T1000 (cell line): ENCODE results near the gene SPDYE1.
"Not testable (repeated sequence)": the region's sequence is repeated elsewhere in the genome, so short reads cannot be mapped to it uniquely, and the experiment has no call there.

Experiments used
- DNase-seq: peaks from one replicate; lab custom pipeline; 2025; ENCODE audit warnings: mixed read lengths; lab: John Stamatoyannopoulos, UW

Gene SPDYE1

DNA sequence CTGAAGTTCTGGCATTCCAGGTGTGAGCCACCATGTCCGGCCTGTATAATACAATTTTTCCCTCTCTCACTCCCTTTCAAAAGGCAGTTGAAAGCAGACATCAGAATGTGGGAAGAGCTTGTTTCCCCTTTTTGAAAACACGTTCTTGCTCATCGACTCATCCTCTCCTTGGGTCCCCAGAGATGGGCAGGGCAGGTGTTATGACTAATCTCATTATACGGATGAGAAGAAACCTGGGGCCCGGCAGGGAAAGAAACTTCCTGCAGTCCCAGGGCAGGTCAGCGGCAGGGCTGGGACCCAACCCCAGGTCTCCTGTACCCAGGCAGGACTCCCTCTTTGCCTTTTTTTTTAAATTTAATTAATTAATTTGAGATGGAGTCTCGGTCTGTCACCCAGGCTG, 4.8 kb upstream of the SPDYE1 start:
- DNase-seq, result peak; percentile 11

DNA sequence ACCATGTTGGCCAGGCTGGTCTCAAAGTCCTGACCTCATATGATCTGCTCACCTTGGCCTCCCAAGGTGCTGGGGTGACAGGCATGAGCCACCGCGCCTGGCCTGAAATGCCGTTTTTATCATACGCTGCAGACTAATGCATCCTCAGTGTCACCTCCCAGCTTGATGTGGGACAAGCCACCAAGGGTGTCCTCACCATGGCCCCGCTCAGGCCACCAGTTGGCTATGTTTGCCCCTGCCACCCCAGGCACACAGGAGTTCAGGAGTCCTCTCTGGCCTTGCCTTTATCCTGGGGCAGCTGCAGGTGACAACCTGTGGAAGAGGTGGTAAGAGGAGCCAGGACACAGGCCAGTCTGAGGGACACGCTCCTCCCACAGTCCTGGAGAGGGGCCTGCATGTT, 3.0 kb upstream of the SPDYE1 start:
- not testable (repeated sequence) for DNase-seq

DNA sequence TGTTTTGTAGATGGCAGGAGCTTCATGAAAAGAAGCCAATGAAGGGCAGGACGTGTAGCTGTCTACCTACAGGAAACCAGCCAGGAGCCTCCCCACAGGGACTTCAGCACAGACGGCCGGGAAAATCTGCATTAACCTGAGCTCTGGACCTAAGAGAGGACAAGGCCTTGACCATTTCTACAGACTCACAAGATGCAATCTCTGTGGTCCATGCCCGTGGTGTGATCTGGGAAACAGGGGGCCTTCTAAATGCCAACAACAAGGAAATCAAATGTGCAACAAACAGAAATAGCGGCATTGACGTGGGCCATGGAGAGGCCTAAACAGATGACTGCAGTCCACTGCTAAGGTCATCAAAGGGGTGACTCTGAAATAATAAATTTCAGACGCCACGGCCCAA, 14.4 kb downstream of the SPDYE1 start:
- not testable (repeated sequence) for DNase-seq

DNA sequence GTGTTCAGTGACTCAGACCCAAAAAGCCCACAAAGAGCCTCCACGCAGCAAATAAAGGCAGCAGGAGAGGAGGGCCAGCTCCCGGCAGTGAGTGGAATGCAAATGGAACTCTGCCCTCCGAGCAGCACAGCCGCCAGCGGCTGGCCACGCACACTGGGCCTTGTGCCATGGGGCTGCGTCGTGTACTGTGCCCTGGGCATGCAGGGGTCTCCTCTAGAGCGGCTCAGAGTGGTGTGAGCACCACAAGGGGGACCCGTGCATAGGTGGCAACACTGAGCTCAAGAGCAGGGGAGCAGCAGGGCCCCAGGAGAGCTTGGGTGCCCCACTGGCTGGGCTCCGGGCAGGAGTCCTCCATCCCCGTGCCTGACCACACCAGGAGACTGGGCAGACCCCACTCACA, 17.4 kb downstream of the SPDYE1 start:
- not testable (repeated sequence) for DNase-seq

DNA sequence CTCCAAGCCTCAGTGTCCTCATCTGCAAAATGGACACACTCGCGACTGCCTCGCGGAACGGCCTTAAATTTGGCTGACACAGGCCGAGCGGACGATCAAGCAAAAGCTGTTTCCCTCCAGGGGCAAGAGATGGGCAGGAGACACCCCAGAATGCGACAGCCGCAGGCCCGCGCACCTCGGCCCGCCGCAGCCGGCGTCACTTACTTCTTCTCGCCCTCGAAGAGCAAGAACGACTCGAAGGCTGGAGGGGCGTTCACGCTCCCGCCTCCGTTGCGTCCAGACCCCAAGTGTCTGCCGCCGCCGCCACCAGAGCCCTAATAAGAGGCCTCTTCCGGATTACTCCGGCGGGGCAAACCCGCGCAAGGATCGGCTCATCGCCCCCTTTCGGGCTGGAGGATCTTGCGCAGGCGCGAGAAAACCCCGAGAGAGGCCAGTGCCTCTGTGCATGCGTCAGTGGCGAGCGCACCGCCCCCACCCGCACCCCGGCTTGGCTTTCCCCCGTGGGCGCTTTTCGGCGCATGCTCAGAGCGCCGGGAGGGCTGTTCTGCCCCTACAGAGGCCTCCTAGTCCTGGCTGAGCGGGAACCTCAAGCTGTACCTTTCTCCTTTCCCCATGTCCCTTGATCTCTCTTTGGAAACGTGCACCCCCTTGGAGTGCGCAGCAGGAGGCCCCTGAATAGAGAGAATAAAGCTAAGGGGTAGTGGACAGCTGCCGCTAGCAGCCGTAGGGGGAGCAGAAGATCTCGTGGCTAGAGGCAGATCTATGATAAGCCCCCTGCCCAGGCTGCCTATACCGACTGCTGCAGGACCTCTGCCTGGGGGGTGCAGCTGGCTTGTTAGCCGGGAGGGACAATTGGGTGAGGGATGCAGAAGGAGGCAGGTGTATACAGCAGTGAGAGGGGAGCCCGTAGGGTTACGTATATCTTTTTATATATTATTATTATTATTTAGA, 21.4 kb downstream of the SPDYE1 start:
- peak; percentile 97 for DNase-seq

DNA sequence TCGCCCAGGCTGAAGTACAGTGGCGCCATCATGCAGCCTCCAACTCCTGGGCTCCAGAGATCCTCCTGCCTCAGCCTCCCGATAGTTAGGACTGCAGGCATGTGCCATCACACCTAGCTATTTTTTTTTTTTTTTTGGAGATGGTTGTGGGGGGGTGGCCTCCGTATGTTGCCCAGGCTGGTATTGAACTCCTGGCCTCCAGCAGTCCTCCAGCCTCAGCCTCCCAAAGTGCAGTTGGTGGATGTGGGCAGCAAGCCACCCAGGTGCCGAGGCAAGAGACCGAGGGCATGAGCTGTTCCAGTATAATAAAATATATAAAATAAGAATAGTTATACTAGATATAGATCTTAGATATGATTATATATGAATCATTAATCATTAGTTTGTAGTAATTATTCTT, 22.1 kb downstream of the SPDYE1 start:
- DNase-seq, result not testable (repeated sequence)

DNA sequence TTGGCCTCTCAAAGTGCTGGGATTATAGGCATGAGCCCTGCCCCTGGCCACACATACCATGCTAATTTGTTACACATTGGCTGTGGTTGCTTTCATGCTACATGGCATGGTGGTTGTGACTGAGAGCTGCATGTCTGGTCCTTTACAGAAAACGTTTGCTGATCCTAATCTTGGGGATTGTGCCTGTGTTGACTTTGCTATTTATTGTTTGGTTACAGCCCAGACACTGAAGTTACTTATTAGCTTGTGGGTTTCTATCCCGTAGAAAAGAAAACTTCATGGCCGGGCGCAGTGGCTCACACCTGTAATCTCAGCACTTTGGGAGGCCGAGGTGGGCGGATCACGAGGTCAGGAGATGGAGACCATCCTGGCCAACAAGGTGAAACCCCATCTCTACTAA, 24.4 kb downstream of the SPDYE1 start:
- DNase-seq, result not testable (repeated sequence)

DNA sequence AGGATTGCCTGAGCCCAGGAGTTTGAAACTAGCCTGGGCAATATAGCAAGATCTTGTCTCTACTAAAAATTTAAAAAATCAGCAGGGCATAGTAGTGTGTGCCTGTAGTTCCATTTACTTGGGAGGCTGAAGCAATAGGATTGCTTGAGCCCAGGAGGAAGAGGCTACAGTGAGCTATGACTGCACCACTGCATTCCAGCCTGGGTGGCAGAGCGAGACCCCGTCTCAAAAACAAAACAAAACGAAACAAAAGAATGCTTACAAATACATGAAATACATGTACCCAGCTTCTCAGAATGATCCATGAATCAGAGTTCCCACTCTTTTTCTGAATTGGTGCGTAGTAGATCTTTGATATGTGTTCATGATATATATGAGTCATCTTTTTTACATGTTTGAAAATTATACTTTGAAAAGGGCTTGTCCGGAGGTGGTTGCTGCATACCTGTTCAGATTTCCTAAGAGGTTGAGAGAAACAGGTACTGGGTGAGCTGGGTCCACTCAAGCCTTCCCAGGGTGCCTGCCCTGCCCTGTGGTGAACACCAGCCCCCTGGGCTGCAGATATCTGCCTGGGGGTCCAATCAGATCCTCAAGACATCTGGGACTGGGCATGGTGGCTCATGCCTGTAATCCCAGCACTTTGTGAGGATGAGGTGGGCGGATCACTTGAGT, 25.2 kb downstream of the SPDYE1 start:
- DNase-seq, result not testable (repeated sequence)

DNA sequence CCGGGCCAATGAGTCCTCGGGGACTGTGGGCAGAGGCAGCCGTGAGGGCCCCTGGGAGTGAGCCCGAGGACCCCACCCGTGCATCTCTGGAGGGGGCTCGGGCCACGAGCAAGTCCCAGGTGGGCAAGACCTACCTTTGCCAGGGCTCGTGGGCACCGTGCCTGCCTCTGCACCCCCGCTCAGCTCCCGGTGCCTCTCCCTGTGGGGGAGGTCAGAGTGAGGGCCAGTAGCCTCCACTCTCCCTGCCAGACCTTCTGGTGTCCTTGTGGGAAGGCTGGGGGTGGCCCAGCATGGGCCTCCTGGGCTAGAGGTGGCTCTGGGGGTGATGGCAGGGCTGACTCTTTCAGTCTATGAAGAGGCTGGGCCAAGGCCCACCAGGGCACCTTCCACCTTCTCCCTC, 31.7 kb downstream of the SPDYE1 start:
- DNase-seq, result not testable (repeated sequence)

DNA sequence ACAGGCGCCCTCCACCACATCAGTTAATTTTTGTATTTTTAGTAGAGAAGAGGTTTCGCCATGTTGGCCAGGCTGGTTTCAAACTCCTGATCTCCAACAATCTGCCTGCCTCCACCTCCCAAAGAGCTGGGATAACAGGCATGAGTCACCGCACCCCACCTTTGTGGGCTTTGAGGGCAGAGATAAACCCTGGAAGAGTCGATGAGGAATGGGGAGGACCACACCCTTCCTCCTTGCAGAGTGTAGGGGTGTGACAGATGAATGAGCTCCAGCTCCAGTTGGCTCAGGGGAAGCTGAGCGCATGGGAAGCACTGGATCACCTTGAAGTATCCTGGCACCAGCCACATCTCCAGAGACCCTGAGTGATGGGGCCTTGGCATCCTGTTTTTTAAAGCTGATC, 32.3 kb downstream of the SPDYE1 start:
- DNase-seq, result not testable (repeated sequence)

DNA sequence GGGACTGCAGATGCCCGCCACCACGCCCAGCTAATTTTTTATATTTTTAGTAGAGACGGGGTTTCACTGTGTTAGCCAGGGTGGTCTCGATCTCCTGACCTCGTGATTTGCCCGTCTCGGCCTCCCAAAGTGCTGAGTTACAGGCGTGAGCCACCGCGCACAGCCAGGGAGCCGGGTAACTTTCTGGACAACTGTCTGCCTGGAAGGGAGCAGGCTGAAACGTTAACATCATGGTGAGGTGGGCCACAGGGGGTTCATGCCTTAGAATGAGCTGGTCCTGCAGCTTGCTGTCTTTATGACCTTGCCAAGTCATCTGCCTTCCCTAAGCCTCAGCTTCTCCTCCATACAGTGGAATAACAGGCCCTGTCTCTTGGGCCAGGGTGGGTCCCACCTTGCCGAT, 33.6 kb downstream of the SPDYE1 start:
- DNase-seq, result not testable (repeated sequence)

DNA sequence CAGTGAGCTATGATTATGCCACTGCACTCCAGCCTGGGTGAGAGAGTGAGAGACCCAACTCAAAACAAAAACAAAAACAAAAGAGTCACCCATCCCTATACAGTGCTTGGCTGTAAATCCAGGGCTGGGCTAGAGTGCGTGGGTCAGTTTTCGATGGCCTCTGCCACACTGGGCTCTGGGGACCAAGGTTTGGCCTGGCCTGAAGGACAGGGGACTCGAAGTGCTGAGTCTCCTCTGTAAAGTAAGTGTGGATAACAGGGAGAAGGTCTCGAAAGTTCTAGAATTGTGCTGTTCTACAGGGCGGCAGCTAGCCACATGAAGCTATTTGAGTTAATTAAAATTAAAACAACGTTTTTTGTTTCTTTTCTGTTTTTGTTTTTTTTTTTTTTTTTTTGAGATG, 34.3 kb downstream of the SPDYE1 start:
- not testable (repeated sequence) for DNase-seq

DNA sequence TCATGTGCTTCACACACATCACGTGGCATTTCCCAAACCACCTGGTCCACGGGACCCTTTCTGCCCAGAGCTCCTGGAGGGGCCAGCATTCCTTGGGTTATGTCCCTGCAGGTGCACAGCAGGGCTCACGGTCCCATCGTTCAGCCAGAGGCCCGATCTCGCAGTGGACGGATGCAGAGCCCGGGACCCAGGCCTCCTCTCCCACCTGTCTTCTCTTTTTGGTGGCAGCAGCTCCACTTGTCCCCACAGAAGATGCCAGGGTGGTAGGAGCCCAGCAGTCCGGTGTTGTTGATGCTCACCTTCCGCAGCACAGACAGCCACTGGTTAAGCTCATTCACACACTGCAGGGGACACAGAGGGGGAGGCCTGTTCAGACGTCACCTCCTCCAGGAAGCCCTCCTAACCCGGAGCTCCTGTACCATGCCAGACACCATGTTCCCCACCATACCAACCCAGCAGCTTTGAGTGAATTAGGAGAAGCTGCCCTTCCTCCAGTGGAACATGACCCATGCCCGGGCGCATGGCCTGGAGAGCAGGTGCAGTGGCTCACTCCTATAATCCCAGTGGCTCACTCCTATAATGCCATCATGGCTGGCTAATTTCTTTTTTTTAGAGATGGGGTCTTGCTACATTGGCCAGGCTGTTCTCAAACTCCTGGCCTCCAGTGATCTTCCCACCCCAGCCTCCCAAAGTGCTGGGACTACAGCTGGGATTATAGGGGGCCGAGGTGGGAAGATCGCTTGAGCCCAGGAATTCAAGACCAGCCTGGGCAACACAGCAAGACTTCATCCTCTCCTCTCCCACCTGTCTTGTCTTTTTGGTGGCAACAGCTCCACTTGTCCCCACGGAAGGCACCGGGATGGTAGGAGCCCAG, 36.5 kb downstream of the SPDYE1 start:
- not testable (repeated sequence) for DNase-seq

DNA sequence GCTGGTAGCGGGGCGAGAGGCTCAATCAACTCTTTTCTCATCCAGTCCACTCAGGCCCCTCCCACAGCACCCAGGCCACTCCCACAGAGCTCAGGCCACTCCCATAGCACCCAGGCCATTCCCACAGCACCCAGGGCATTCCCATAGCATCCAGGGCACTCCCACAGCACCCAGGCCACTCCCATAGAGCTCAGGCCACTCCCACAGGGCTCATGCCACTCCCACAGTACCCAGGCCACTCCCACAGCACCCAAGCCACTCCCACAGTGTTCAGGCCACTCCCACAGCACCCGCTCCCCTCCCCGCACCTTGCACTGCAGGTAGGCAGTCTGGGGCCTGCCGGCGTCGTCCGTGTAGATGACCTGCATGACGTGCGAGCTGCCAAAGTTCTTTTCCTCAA, 38.7 kb downstream of the SPDYE1 start:
- peak; percentile 16 for DNase-seq

DNA sequence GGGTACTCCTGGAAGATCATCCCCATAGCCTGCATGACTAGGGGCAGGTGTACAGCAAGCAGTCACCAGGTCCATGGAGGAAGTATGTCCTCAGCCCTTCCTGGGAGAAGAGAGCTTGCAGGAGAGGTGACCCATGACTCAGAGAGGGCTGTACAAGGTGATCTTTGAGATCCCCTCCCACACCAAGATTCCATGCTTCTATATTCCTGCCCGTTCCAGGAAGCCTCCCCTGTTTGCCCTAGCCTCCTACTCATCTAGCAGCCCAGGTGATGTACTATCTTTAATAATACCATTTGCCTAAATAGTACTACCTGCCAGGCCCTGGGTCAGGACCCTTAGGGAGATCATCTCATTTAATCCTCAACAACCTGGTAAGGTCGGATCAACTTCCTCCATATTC, 40.3 kb downstream of the SPDYE1 start:
- not testable (repeated sequence) for DNase-seq

DNA sequence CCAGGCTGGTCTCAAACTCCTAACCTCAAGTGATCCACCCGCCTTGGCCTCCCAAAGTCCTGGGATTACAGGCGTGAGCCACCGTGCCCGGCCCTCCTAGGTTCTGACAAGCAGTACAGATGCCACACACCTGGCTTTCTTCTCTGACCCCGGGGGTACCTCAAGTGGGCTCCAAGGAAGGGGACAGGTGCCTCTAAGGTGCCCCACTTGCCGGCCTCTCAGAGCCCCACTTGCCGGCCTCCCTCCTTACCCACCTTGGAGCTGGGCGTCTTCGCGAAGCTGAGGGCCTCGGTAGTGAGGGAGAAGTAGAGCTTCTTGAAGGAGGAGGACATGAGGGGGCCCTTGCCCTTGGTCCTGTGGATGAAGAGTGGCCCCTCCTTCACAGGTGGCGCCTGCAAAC, 40.9 kb downstream of the SPDYE1 start:
- DNase-seq, result not testable (repeated sequence)

DNA sequence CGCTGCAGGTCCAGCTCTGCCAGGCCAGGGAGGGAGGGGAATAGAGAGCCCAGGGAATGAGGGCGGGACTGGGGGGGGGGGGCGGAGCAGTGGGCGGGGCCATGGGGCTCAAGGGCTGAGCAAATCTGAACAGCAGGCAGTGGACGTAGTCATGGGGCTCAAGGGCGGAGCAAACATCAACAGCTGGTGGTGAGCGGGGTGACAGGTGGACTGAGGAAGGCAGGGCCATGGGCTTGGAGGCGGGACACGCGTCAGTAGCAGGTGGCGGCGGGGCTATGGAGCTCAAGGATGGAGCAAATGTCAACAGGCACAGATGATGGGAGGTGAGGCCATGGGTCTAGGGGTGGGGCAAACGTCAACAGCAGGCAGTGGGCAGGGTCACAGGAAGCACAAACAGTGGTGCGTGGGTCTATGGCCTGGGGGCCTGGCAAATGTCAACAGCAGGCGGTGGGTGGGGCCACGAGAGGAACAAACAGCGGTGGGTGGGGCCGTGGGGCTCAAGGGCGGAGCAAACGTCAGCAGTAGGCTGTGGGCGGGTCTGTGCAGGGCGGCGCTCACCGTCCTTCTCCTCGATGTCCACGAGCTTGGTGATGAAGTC, 41.4 kb downstream of the SPDYE1 start:
- DNase-seq, result peak; percentile 78

DNA sequence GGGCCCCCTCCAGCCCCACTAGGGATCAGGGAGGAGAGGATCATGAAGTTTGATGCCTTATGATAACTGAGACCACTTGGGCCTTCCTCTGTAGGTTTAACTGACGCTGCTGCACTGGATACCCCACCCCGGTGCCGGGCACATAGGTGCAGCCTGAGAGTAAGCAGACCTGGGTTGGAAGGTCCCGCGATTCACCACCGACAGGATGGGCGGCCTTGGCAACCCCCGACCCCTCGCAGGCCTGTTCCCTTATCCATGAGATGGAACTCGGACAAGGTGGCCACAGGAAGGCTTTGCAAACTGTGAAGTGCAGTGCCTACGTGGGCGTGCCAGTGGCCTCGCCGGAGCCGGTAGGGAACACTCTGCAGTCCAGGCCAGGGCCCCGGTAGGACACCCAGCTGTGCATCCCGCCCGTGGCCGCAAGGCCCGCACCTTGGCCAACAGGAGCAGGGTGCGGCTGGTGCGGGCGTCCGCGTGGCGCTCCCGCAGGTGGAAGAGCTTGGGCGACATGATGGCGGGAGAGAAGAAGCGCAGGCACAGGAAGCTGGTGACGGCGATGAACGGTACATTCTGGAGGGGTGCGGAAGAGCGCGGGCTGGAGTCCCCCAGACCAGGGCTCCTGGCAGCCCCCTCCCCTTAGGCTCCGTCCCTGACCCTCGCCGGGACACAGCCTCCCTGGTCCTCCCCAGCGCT, 42.2 kb downstream of the SPDYE1 start:
- not testable (repeated sequence) for DNase-seq

DNA sequence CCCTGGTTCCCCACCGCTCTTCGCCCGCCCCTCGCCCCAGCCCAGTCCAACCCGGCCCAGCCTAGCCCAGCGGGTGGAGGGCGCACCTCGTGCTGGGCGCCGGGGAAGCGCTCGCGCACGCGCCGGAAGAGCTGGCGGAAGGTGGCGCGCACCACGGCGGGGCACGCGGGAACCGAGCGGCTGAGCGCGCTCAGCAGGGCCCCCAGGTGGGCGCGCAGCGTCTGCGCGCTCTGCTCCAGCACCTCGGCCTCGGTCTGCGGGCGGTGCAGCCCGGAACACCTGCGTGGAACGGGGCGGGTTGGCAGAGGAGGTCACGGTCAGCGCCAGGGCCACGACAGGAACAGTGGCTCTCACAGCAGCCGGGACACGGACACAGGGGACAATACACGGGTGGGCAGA, 42.8 kb downstream of the SPDYE1 start:
- not testable (repeated sequence) for DNase-seq

DNA sequence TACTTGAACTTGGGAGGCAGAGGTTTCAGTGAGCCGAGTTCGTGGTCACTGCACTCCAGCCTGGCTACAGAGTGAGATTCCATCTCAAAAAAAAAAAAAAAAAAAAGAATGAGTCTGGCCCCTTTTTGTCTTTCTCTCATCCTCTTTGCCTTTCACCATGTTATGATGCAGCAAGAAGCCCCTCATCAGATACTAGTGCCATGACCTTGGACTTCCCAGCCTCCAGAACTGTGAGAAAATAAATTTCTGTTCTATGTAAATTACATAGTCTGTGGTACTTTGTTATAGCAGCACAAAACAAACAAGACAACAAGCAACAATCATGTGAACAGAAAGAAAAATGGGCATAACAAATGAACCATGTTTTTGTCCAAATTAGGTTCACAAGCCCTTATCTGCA, 44.5 kb downstream of the SPDYE1 start:
- no peak for DNase-seq

DNA sequence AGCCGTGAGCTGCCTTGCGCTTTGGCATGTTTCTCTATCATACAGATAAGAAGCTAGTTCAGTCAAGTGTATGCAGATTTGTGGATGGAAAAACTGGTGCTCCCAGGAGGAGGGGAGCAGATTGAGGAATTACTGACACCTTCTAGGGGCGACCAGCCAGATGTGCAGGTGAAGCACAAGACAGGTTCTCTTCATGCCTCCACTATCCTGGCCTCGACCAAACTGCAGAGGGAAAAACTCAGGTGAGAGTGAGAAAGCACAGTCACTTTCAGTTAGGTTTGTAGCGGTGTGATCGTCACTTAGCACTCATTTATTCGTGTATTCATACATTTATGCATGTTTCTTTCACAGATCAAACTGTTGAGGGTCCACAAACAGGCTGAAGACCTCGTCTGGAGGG, 46.2 kb downstream of the SPDYE1 start:
- DNase-seq, result no peak
